ENCODE data around the gene NDUFAF8. TPM values are rescaled to one million over a fixed set of nuclear protein-coding genes. Genes with fewer than 3 reads are reported as not detected.

Gene NDUFAF8
- total RNA-seq, 1 experiment from 2014 or later: 102 TPM

GRCh38 chr17:81194941-81195901 is 43.9 kb upstream of the NDUFAF8 start:
- CTCF ChIA-PET: no interaction called here
- peaks cover 3 to 5% of the 10 kb centered on the region in 2 experiments for H3K36me3 ChIP-seq (ENCODE audit: control insufficient read depth in 1 of 2, insufficient read depth in 2 of 2, low read length in 2 of 2)
- RAD21 ChIA-PET (ENCODE audit: low non-redundant PET in 1 of 2, low total read pairs in 2 of 2, uncharacterized antibody in 2 of 2, unreplicated experiment in 2 of 2): no interaction called here

GRCh38 chr17:81195941-81196495 is 43.1 kb upstream of the NDUFAF8 start:
- H3K9me3 ChIP-seq (ENCODE audit: control insufficient read depth in 1 of 2, insufficient read depth in 1 of 2, low read depth in 1 of 2, low read length in 2 of 2): no peaks in the 10 kb centered on the region
- ATAC-seq (no peak), DNase-seq (ENCODE audit: low read depth, low spot score) (no peak)
- H2AFZ ChIP-seq (ENCODE audit: low read depth, low read length, poor library complexity, severe bottlenecking): no peak overlapping the region
- BruUV-seq (replicated peaks): no TSS peak
- ChIA-PET POLR2A (no interaction called here), RAD21 (ENCODE audit: low non-redundant PET in 1 of 2, low total read pairs in 2 of 2, uncharacterized antibody in 2 of 2, unreplicated experiment in 2 of 2) (no interaction called here), CTCF (no interaction called here)
- no peak overlapping the region for H3K27ac ChIP-seq (ENCODE audit: low read depth, low read length)
- H3K4me1 ChIP-seq (ENCODE audit: control insufficient read depth in 1 of 2, insufficient read depth in 2 of 2, low read length in 2 of 2): peaks cover 0 to 5% of the 10 kb centered on the region in 2 experiments; a peak in 1 of 4 replicates
- TF ChIP-seq ATF3 (IDR thresholded peaks at IDR 0.05): no peak
- H4K20me1 ChIP-seq (ENCODE audit: insufficient read depth): no peaks in the 10 kb centered on the region
- H3K4me3 ChIP-seq (replicated peaks in 1 of 2; ENCODE audit: low read depth in 1 of 2, low read length in 2 of 2): no peak overlapping the region
- no peaks in the 10 kb centered on the region for H3K9me2 ChIP-seq (ENCODE audit: insufficient read depth)
- peaks cover 3 to 5% of the 10 kb centered on the region in 2 experiments for H3K36me3 ChIP-seq (ENCODE audit: control insufficient read depth in 1 of 2, insufficient read depth in 2 of 2, low read length in 2 of 2)
- intact Hi-C loops (cut with micrococcal nuclease): no loop called here
- no peaks in the 10 kb centered on the region for H3K79me2 ChIP-seq (ENCODE audit: insufficient read depth, low read length)
- no peak overlapping the region for H3K4me2 ChIP-seq (ENCODE audit: low read length)
- H3K9ac ChIP-seq (ENCODE audit: low read length): no peak overlapping the region
- H3K27me3 ChIP-seq (ENCODE audit: insufficient read depth, low read length): no peaks in the 10 kb centered on the region

More at GRCh38 chr17:81194941-81195901, 43.9 kb upstream of the NDUFAF8 start:
- no peak for DNase-seq (ENCODE audit: low read depth, low spot score)
- Histone ChIP-seq H3K4me2 (ENCODE audit: low read length) (no peak overlapping the region), H3K4me1 (ENCODE audit: control insufficient read depth in 1 of 2, insufficient read depth in 2 of 2, low read length in 2 of 2) (no peaks in the 10 kb centered on the region), H3K27ac (ENCODE audit: low read depth, low read length) (no peak overlapping the region), H3K27me3 (ENCODE audit: insufficient read depth, low read length) (no peaks in the 10 kb centered on the region), H3K79me2 (ENCODE audit: insufficient read depth, low read length) (no peaks in the 10 kb centered on the region), H3K9me3 (ENCODE audit: control insufficient read depth in 1 of 2, insufficient read depth in 1 of 2, low read depth in 1 of 2, low read length in 2 of 2) (no peaks in the 10 kb centered on the region), H3K9ac (ENCODE audit: low read length) (no peak overlapping the region), H2AFZ (ENCODE audit: low read depth, low read length, poor library complexity, severe bottlenecking) (no peak overlapping the region), H4K20me1 (ENCODE audit: insufficient read depth) (no peaks in the 10 kb centered on the region), H3K9me2 (ENCODE audit: insufficient read depth) (no peaks in the 10 kb centered on the region), H3K4me3 (replicated peaks in 1 of 2; ENCODE audit: low read depth in 1 of 2, low read length in 2 of 2) (no peak overlapping the region)
- intact Hi-C loops (cut with micrococcal nuclease): no loop called here
- ATAC-seq: no peak
- POLR2A ChIA-PET: no interaction called here
- no TSS peak for BruUV-seq (replicated peaks)
- no peak for TF ChIP-seq RAD21 (IDR thresholded peaks at IDR 0.05; ENCODE audit: low read depth)

Data from HCT116 (cell line).